ENCODE data around the gene MZF1. TPM values are rescaled to one million over a fixed set of nuclear protein-coding genes. Genes with fewer than 3 reads are reported as not detected.

MZF1 gene
- polyA plus RNA-seq, 3 donors: 1.6 to 55.6 (median 1.7) TPM

GRCh38 chr19:58575183-58576041, 2.3 kb upstream of the MZF1 start:
- TF ChIP-seq CTCF (IDR thresholded peaks at IDR 0.05): no peak
- peak overlapping the region; percentile 91 for H3K9ac ChIP-seq (ENCODE audit: insufficient read depth, low read length, poor library complexity, severe bottlenecking)
- H3K27ac ChIP-seq (ENCODE audit: low read depth in 1 of 2, low read length in 2 of 2): peak overlapping the region; percentile 96 to 98
- H3K4me3 ChIP-seq (replicated peaks in 1 of 3; ENCODE audit: low read depth in 2 of 3, low read length in 3 of 3): peak overlapping the region; percentile 27 to 74 (median 72)
- WGBS (ENCODE audit: insufficient coverage): under 1% methylated on average over 54 of the region's 66 CpGs
- Mint-ChIP-seq H3K27me3 (ENCODE audit: low read depth in 3 of 3) (peaks cover 0 to 6% (median 0%) of the 10 kb centered on the region in 3 donors), H3K27ac (peak overlapping the region; percentile 97 to 100 (median 100)), H3K9me3 (peaks cover 0 to 3% (median 0%) of the 10 kb centered on the region in 7 donors), H3K36me3 (peaks cover 10 to 12% of the 10 kb centered on the region in 2 donors), H3K4me1 (peaks cover 39% of the 10 kb centered on the region), H3K4me3 (peak overlapping the region; percentile 86 to 89)
- H3K27me3 ChIP-seq (ENCODE audit: control insufficient read depth in 2 of 2, insufficient read depth in 2 of 2, low read length in 2 of 2): no peaks in the 10 kb centered on the region
- H3K4me2 ChIP-seq (replicated peaks; ENCODE audit: extremely low read depth, low read length, poor library complexity, severe bottlenecking): peak overlapping the region; percentile 72
- H3K36me3 ChIP-seq (replicated peaks in 1 of 2; ENCODE audit: control insufficient read depth in 1 of 2, insufficient read depth in 2 of 2, low read length in 2 of 2): peaks cover 3 to 4% of the 10 kb centered on the region in 2 donors
- peak overlapping the region; percentile 73 for H2AFZ ChIP-seq (ENCODE audit: insufficient read depth, low read depth, low read length, poor library complexity, severe bottlenecking)
- H3K4me1 ChIP-seq (ENCODE audit: control insufficient read depth in 1 of 2, insufficient read depth in 2 of 2, low read length in 2 of 2): peaks cover 32 to 37% of the 10 kb centered on the region in 2 donors
- DNase-seq: peak; percentile 97 to 98 (median 97)
- no peaks in the 10 kb centered on the region for H3K9me3 ChIP-seq (replicated peaks in 1 of 2; ENCODE audit: control insufficient read depth in 1 of 2, insufficient read depth in 1 of 2, low read length in 2 of 2)
- H4K20me1 ChIP-seq (ENCODE audit: insufficient read depth, low read length): no peaks in the 10 kb centered on the region
- H3K79me2 ChIP-seq (ENCODE audit: insufficient read depth, low read length): peaks cover 24% of the 10 kb centered on the region
- intact Hi-C loops (cut with micrococcal nuclease): no loop called here

GRCh38 chr19:58573658-58574164, 576 bp upstream of the MZF1 start:
- Histone ChIP-seq H3K36me3 (replicated peaks in 1 of 2; ENCODE audit: control insufficient read depth in 1 of 2, insufficient read depth in 2 of 2, low read length in 2 of 2) (peaks cover 3 to 21% of the 10 kb centered on the region in 2 donors), H2AFZ (ENCODE audit: insufficient read depth, low read depth, low read length, poor library complexity, severe bottlenecking) (peak overlapping the region; percentile 56), H3K4me1 (ENCODE audit: control insufficient read depth in 1 of 2, insufficient read depth in 2 of 2, low read length in 2 of 2) (peaks cover 32 to 37% of the 10 kb centered on the region in 2 donors), H3K27me3 (ENCODE audit: control insufficient read depth in 2 of 2, insufficient read depth in 2 of 2, low read length in 2 of 2) (no peaks in the 10 kb centered on the region), H4K20me1 (ENCODE audit: insufficient read depth, low read length) (no peaks in the 10 kb centered on the region), H3K9me3 (replicated peaks in 1 of 2; ENCODE audit: control insufficient read depth in 1 of 2, insufficient read depth in 1 of 2, low read length in 2 of 2) (no peaks in the 10 kb centered on the region), H3K4me3 (replicated peaks in 1 of 3; ENCODE audit: low read depth in 2 of 3, low read length in 3 of 3) (peak overlapping the region; percentile 13 to 82 (median 78)), H3K79me2 (ENCODE audit: insufficient read depth, low read length) (peaks cover 25% of the 10 kb centered on the region), H3K27ac (ENCODE audit: low read depth in 1 of 2, low read length in 2 of 2) (peak overlapping the region; percentile 96 to 99), H3K9ac (ENCODE audit: insufficient read depth, low read length, poor library complexity, severe bottlenecking) (peak overlapping the region; percentile 89), H3K4me2 (replicated peaks; ENCODE audit: extremely low read depth, low read length, poor library complexity, severe bottlenecking) (peak overlapping the region; percentile 76)
- H3K27ac Mint-ChIP-seq: peak overlapping the region; percentile 100
- intact Hi-C loops (cut with micrococcal nuclease): loop anchor here in 1 of 2 donors (1.0 to 2.0 kb wide), 2 partner anchors 14 to 55 kb away; partner anchors contain the start of gene ZBTB45
- DNase-seq: no peak
- peak overlapping the region; percentile 91 to 99 for H3K4me3 Mint-ChIP-seq
- H3K27me3 Mint-ChIP-seq (ENCODE audit: low read depth in 3 of 3): peaks cover 0 to 6% (median 0%) of the 10 kb centered on the region in 3 donors
- H3K36me3 Mint-ChIP-seq: peaks cover 16 to 26% of the 10 kb centered on the region in 2 donors
- H3K9me3 Mint-ChIP-seq: peaks cover 0 to 3% (median 0%) of the 10 kb centered on the region in 7 donors
- WGBS (ENCODE audit: insufficient coverage): 3% methylated on average over 20 of the region's 20 CpGs
- peaks cover 34% of the 10 kb centered on the region for H3K4me1 Mint-ChIP-seq
- TF ChIP-seq CTCF (IDR thresholded peaks at IDR 0.05): no peak
